ENCODE data around the gene PCSK9.
A peak's percentile ranks its signal among the peaks of the same experiment; 100 is the strongest.

PCSK9 gene

DNA sequence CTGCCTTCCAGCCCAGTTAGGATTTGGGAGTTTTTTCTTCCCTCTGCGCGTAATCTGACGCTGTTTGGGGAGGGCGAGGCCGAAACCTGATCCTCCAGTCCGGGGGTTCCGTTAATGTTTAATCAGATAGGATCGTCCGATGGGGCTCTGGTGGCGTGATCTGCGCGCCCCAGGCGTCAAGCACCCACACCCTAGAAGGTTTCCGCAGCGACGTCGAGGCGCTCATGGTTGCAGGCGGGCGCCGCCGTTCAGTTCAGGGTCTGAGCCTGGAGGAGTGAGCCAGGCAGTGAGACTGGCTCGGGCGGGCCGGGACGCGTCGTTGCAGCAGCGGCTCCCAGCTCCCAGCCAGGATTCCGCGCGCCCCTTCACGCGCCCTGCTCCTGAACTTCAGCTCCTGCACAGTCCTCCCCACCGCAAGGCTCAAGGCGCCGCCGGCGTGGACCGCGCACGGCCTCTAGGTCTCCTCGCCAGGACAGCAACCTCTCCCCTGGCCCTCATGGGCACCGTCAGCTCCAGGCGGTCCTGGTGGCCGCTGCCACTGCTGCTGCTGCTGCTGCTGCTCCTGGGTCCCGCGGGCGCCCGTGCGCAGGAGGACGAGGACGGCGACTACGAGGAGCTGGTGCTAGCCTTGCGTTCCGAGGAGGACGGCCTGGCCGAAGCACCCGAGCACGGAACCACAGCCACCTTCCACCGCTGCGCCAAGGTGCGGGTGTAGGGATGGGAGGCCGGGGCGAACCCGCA lies at the start of gene PCSK9:
Gene PCSK9 (plus strand): TSS at position 207 of the 741 bp plus-strand sequence. CDS start 290 bp downstream, at position 497.
- no peak within 1 kb of the TSS for H3K27ac Mint-ChIP-seq
- H3K36me3 Mint-ChIP-seq = no peaks in the 10 kb centered on the region
- H3K27me3 Mint-ChIP-seq = peaks cover 37% of the 10 kb centered on the region
- H3K9me3 Mint-ChIP-seq = no peaks in the 10 kb centered on the region
- no peak within 1 kb of the TSS for H3K4me3 Mint-ChIP-seq
- peaks cover 4% of the 10 kb centered on the region for H3K4me1 Mint-ChIP-seq

DNA sequence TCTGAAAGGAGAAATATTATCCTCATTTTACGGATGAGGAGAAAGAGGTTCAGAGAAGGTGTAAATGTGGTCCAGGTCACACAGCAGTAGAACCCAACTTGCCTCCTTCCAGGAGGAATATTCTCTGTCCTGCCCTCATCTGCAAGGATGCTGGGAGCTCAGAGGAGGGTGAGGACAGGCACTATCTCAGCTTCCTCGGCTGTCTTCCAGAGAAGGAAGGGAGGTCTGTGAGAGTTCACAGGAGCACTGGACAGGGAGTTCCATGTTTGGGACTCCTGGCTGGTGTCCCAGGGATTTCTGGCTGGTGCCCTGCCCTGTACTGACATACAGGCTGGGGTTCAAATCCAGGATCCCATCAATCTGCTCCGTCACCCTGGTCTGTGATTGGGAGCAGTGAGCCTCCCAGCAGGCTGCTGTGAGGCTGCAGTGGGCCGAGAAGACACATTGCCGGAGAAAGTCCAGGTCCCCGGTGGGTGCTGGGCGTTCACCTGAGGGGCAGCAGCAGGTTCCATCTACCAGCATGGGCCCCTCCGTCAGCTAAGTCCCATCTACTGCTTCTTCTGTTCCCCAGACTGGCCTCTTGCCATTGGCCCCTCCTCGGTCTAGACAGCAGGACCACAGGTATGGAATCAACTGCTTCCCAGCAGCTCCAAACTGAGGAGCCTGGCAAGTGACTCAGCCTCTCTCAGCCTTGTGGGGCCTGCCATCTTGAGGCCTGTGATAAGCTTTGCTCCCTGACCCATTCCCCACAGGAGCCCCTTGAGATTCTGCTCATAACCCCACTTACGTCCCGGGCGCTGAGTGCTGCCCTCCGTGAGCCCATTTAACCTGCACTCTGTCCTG lies 49.2 kb upstream of the PCSK9 start:
- Mint-ChIP-seq H3K36me3 (no peaks in the 10 kb centered on the region), H3K27ac (no peak overlapping the region), H3K4me1 (peaks cover 1% of the 10 kb centered on the region), H3K9me3 (no peaks in the 10 kb centered on the region), H3K27me3 (no peaks in the 10 kb centered on the region), H3K4me3 (no peak overlapping the region)

DNA sequence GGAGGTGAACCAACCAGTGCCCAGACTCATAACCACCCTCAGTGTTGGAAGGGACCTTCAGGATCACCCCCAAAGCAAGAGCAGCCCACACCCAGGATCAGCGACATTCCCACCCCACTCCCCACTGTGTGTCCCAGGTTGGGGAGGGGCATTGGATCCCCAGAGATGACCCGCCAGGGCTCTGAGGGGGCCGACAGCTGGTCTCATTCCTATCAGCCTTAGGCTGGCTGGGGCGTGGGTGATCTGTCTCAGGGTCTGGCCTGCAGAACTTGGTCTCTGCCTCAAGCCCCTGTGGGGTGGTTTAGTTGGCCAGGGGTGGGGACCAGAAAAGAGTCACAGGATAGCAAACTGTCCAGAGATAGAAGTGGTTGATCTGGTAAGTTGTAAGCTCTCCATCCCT lies 48.4 kb upstream of the PCSK9 start:
- peaks cover 8% of the 10 kb centered on the region for H3K4me1 Mint-ChIP-seq
- H3K27ac Mint-ChIP-seq = no peak overlapping the region
- H3K9me3 Mint-ChIP-seq = no peaks in the 10 kb centered on the region
- no peaks in the 10 kb centered on the region for H3K36me3 Mint-ChIP-seq
- H3K27me3 Mint-ChIP-seq = peaks cover 6% of the 10 kb centered on the region
- no peak overlapping the region for H3K4me3 Mint-ChIP-seq

DNA sequence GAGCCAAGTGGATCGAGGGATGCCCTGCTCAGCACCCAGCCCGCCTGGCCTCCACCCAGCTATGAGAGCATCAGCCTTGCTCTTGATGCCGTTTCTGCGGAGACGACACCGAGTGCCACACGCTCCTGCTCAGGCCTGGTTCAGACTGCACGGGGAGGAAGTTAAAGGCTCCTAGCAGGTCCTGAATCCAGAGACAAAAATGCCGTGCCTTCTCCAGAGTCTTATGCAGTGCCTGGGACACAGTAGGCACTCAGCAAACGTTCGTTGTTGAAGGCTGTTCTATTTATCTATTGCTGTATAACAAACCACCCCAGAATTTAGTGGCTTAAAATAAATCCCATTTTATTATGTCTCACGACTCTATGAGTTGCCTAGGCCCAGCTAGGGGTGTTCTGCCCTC lies 47.4 kb upstream of the PCSK9 start:
- no peaks in the 10 kb centered on the region for H3K9me3 Mint-ChIP-seq
- H3K27me3 Mint-ChIP-seq = peaks cover 15% of the 10 kb centered on the region
- no peak overlapping the region for H3K4me3 Mint-ChIP-seq
- H3K4me1 Mint-ChIP-seq = peaks cover 18% of the 10 kb centered on the region
- H3K27ac Mint-ChIP-seq = no peak overlapping the region
- no peaks in the 10 kb centered on the region for H3K36me3 Mint-ChIP-seq

DNA sequence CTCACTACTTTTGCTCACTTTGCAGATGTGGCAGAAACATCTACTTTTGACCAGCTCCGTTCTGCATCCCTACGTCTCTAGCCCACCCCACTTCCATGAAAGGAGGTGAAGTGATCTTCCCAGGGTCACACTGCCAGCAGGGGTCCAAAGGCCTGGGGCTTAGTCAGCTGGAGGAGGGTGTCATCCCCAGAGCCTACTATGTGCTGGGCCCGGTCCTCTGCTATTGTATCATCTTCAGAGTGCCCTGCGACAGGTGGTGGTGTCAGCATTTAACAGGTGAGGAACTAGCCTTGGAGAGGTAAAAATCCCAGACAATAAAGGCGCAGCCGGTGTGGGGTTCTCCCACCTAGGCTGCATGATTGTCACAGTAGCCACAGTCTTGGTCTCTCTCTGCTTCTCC lies 46.2 kb upstream of the PCSK9 start:
- peaks cover 22% of the 10 kb centered on the region for H3K4me1 Mint-ChIP-seq
- no peak overlapping the region for H3K4me3 Mint-ChIP-seq
- no peaks in the 10 kb centered on the region for H3K36me3 Mint-ChIP-seq
- no peaks in the 10 kb centered on the region for H3K9me3 Mint-ChIP-seq
- H3K27ac Mint-ChIP-seq = no peak overlapping the region
- peaks cover 19% of the 10 kb centered on the region for H3K27me3 Mint-ChIP-seq

GRCh38 chr1:54994355-54994990 lies 44.9 kb upstream of the PCSK9 start:
- Mint-ChIP-seq H3K9me3 (no peaks in the 10 kb centered on the region), H3K27me3 (peaks cover 19% of the 10 kb centered on the region), H3K36me3 (no peaks in the 10 kb centered on the region), H3K27ac (no peak overlapping the region), H3K4me3 (no peak overlapping the region), H3K4me1 (peaks cover 22% of the 10 kb centered on the region)

GRCh38 chr1:54995013-54995760 lies 44.2 kb upstream of the PCSK9 start:
- no peak overlapping the region for H3K27ac Mint-ChIP-seq
- no peaks in the 10 kb centered on the region for H3K9me3 Mint-ChIP-seq
- H3K36me3 Mint-ChIP-seq = no peaks in the 10 kb centered on the region

DNA sequence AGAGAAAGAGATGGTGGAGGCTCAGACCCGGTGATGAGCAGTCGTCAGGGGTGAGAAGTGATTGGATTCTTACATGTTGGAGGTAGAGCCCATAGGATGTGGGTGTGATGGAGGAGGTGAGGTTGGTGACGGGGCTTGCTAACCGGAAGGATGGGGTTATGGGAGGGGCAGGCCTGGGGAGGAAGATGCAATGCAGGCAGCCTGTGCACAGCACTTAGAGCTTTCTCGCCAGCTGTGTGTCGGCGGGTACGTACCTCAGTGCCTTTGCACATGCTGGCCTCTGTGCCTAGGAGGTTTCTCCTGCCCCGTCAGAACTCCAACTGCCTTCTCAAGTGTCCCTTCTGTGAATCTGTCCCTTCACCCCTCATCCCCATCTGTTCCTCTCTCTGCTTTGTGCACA lies 43.5 kb upstream of the PCSK9 start:
- H3K4me3 Mint-ChIP-seq = peak overlapping the region; percentile 12
- no peaks in the 10 kb centered on the region for H3K9me3 Mint-ChIP-seq
- peaks cover 21% of the 10 kb centered on the region for H3K27me3 Mint-ChIP-seq
- H3K4me1 Mint-ChIP-seq = peaks cover 22% of the 10 kb centered on the region
- peak overlapping the region; percentile 52 for H3K27ac Mint-ChIP-seq
- H3K36me3 Mint-ChIP-seq = no peaks in the 10 kb centered on the region

More at GRCh38 chr1:54995013-54995760, 44.2 kb upstream of the PCSK9 start:
- H3K27me3 Mint-ChIP-seq = peaks cover 21% of the 10 kb centered on the region
- H3K4me3 Mint-ChIP-seq = peak overlapping the region; percentile 12
- peaks cover 22% of the 10 kb centered on the region for H3K4me1 Mint-ChIP-seq

DNA sequence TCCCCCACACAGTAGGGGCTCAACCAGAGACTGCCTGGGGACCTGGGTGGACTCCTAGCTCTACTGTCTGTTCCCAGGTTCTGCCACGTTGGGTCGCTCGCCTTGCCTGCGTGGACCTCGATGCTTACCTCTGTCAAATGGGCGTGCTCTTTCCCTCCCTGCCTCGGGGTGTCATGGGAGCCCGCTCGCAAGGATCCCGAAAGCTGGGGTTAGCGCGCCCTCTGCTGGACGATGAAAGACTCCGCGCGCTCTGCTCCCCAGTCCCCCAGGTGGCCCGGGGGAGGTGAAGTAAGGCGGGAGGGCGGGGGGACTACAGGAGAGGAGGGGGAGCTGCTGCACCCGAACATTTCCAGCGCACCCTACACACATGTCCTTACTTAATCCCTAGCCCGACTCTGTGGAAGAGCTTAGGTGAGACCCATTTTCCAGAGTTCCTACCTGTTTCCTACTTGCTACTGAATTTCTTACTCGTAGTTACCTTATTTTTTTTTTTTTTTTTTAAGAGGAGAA lies 42.9 kb upstream of the PCSK9 start:
- Mint-ChIP-seq H3K27me3 (peaks cover 21% of the 10 kb centered on the region), H3K27ac (no peak overlapping the region)

DNA sequence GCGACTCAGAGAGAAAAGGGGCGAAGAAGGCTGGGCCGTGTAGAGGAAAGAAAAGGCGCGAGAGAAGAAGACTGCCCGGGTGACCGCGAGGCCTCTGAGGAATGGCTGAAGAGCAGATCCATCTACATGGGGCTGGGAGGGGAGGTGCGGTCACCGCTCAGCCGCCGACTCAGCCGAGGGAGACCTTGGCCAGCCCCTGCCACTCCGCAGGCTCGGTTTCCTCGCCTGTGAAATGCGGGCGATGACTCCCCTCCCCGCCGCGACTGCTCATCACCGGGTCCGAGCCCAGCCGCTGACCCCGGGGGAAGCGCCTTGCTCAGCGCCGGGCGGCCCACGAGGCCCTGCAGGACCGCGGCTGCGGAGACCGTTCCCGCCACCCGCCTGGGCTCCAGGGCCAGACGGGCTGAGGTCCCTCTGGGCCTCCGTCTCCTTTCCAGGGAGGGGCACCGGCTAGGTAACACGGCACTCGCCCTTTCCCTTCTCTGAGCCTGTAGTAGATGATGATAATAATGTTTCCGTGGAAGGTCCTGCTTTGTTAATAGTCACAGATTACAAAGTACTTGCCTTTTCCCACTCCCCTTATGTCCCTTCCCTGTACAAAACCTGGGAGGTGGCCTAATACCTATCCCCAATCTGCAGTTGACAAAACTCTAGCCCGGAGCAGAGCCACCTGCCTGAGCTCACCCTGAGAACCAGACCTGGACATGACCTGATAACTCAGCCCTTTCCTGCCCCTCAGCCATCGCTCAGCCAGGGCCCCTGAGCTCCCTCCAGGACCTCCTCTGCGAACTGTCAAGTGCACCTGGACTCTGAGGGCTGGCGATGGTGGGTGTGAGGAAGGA lies 42.3 kb upstream of the PCSK9 start:
- H3K27ac Mint-ChIP-seq = no peak overlapping the region
- peaks cover 22% of the 10 kb centered on the region for H3K4me1 Mint-ChIP-seq
- H3K9me3 Mint-ChIP-seq = no peaks in the 10 kb centered on the region
- peak overlapping the region; percentile 44 for H3K4me3 Mint-ChIP-seq
- H3K27me3 Mint-ChIP-seq = peaks cover 21% of the 10 kb centered on the region
- no peaks in the 10 kb centered on the region for H3K36me3 Mint-ChIP-seq

More for the DNA sequence above, 42.9 kb upstream of the PCSK9 start:
- H3K4me3 Mint-ChIP-seq = peak overlapping the region; percentile 44
- no peaks in the 10 kb centered on the region for H3K36me3 Mint-ChIP-seq
- no peaks in the 10 kb centered on the region for H3K9me3 Mint-ChIP-seq
- peaks cover 22% of the 10 kb centered on the region for H3K4me1 Mint-ChIP-seq

GRCh38 chr1:54997711-54997986 lies 41.7 kb upstream of the PCSK9 start:
- Mint-ChIP-seq H3K36me3 (no peaks in the 10 kb centered on the region), H3K9me3 (no peaks in the 10 kb centered on the region), H3K4me3 (no peak overlapping the region), H3K27ac (no peak overlapping the region), H3K27me3 (peaks cover 21% of the 10 kb centered on the region), H3K4me1 (peaks cover 22% of the 10 kb centered on the region)

DNA sequence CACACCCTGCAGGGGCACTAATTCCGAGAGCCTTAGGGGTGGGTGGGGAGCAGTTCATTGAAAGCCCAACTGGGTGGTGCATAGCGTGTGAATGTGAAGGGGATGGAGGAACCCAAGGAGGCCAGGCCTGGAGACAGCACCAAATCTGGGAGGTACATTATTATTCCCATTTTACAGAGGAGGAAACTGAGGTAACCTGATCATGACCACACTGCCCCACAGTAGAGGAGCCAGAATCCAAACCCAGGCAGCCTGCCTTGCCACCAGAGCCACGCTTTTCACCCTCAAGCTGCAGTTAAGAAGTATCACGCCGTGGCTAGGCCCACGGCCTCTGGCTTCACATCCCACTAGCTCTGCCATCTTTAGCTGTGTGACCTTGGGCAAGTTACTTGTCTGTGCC lies 41.2 kb upstream of the PCSK9 start:
- H3K4me3 Mint-ChIP-seq = no peak overlapping the region
- H3K9me3 Mint-ChIP-seq = no peaks in the 10 kb centered on the region
- H3K27me3 Mint-ChIP-seq = peaks cover 21% of the 10 kb centered on the region
- no peak overlapping the region for H3K27ac Mint-ChIP-seq
- peaks cover 22% of the 10 kb centered on the region for H3K4me1 Mint-ChIP-seq
- H3K36me3 Mint-ChIP-seq = no peaks in the 10 kb centered on the region

DNA sequence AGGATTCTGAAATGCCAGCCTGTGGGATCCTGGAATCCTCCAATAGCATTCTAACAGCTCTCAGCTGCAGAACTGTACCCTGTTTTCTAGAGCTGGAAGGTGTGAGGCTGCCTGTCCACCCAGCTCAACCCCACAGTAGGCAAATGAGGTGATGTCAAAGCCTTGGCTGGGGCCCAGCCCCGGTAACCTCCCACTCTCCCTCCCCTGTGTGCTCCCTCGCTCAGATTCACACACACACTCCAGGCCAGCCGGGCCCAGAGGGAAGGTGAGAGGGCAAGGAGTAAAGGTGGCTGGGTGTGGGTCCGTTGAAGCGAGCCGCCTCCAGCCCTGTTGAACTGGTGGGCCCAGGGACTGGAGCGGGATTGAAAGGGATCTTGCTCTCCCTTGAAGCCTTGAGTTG lies 40.7 kb upstream of the PCSK9 start, which contains the start of gene BSND:
Gene BSND (plus strand): TSS at position 257 of the 400 bp plus-strand sequence. CDS start 254 bp downstream, outside the sequence.
- Mint-ChIP-seq H3K4me1 (peaks cover 22% of the 10 kb centered on the region), H3K27me3 (peaks cover 21% of the 10 kb centered on the region), H3K9me3 (no peaks in the 10 kb centered on the region), H3K36me3 (no peaks in the 10 kb centered on the region), H3K27ac (no peak within 1 kb of the TSS), H3K4me3 (no peak within 1 kb of the TSS)
